HG03045 (cell line): Measurements from ENCODE around the gene ENTPD8.
"Not testable (repeated sequence)": the region's sequence is repeated elsewhere in the genome, so short reads cannot be mapped to it uniquely, and the experiment has no call there.

ENCODE experiments used
- ATAC-seq: cut with Tn5 transposase; IDR thresholded peaks from one replicate; pipeline ENCODE4 v1.9.1; 2021; ENCODE audit warnings: mild to moderate bottlenecking, moderate library complexity; ENCODE audit not compliant: unreplicated experiment

Gene ENTPD8

GRCh38 chr9:137411645-137412380, 29.3 kb downstream of the ENTPD8 start:
- no peak for ATAC-seq

GRCh38 chr9:137411260-137411644, 29.9 kb downstream of the ENTPD8 start:
- no peak for ATAC-seq

GRCh38 chr9:137410891-137411249, 30.3 kb downstream of the ENTPD8 start:
- ATAC-seq: no peak

DNA sequence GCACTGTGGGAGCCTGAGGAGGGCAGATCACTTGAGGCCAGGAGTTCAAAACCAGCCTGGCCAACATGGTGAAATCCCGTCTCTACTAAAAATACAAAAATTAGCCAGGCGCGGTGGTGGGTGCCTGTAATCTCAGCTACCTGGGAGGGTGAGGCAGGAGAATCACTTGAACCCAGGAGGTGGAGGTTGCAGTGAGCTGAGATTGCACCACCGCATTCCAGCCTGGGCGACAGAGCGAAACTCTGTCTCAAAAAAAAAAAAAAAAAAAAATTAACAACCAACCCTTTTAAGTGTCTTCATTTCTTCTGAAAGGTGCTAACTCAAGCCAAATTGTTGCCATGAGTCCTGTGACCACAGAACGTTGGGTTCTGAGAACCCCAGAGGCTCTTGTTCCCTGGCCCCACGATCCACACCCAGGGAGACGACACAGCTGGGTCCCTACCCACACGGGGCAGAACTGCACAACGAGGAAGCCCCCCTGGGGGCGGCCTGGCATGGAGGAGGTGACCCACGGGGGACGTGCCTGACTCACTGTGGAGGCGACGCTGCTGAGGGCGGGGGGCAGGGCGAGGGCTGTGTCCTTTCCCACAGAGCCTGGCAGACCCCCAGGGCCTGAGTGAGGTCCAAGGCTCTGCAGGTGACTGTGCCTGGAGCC, 30.8 kb downstream of the ENTPD8 start:
- not testable (repeated sequence) for ATAC-seq

- no peak for ATAC-seq
These were observed 31.6 kb downstream of the ENTPD8 start for GRCh38 chr9:137409515-137409914.

GRCh38 chr9:137408651-137409405, 32.3 kb downstream of the ENTPD8 start:
- no peak for ATAC-seq

GRCh38 chr9:137407590-137408300, 33.4 kb downstream of the ENTPD8 start:
- no peak for ATAC-seq

GRCh38 chr9:137406876-137407589, 34.1 kb downstream of the ENTPD8 start:
- no peak for ATAC-seq

GRCh38 chr9:137406085-137406760, 34.9 kb downstream of the ENTPD8 start:
- ATAC-seq: no peak

DNA sequence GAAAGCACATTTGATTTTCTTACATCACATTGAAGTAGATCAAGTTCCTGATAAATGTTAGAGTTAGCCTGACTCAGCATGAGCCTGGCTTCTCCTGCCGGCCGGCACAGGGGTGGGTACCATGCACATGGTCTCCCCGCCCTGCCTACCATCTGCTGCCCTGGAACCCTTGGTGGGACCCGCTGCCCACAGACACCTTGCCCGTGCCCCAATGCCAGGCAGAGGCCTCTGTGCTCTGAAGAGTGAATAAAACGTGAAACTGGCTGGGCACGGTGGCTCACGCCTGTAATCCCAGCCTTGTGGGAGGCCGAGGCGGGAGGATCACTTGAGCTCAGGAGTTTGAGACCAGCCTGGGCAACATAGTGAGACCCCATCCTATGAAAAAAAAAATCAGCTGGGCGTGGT, 35.5 kb downstream of the ENTPD8 start:
- no peak for ATAC-seq

GRCh38 chr9:137404961-137405567, 36.1 kb downstream of the ENTPD8 start:
- no peak for ATAC-seq

DNA sequence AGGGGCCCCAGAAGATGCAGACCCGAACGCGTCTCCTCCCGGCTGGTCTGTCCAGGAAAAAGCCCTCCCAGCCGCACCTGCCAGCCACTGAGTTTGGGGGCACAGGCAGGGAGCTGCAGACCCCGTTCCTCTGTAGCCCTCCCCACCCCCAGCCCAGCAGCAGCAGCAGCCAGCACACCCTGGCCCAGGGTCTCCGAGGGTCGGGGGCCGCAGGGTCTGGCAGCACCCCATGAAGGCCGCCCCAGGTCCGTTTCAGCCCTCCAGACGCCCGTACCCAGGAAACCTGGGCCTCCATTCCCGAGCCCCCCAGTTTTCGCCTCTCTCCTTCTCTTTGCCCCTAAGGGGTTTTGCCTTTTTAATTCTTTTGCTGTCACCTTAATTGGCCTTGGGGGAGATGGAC, 37.9 kb downstream of the ENTPD8 start:
- no peak for ATAC-seq

- no peak for ATAC-seq
These were observed 38.4 kb downstream of the ENTPD8 start for GRCh38 chr9:137402746-137403145.

DNA sequence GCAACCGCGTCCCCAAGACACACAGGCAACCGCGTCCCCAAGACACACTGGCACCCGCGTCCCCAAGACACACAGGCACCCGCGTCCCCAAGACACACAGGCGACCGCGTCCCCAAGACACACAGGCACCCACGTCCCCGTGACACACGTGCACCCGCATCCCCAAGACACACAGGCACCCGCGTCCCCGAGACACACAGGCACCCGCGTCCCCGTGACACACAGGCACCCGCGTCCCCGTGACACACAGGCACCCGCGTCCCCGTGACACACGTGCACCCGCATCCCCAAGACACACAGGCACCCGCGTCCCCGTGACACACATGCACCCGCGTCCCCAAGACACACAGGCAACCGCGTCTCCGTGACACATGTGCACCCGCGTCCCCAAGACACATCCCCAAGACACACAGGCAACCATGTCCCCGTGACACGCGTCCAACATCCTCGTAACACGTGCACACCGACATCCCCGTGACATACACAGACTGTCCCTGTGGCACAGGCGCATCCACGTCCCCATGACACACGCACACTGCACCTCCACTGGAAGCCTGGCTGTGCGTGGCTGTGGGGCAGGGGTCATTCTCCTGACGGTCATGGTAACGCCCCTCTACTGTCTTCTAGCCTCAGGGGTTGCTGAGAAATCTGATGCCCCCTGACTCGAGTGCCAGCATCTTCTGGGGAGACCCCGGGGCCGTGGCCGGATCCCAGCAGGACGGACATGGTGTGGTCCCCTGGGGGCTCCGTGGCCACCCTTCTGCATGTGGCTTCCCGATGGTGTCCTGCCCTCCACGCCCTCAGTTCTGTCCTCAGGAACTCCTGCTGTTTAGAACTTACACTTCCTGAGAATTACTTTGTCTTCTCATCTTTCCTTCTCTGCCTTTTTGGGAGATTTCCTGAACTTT, 42.3 kb downstream of the ENTPD8 start:
- ATAC-seq: no peak

GRCh38 chr9:137397675-137398423, 43.3 kb downstream of the ENTPD8 start:
- ATAC-seq: no peak

GRCh38 chr9:137396634-137397367, 44.4 kb downstream of the ENTPD8 start:
- ATAC-seq: no peak

GRCh38 chr9:137396227-137396626, 44.9 kb downstream of the ENTPD8 start:
- no peak for ATAC-seq
